AG09309 (cell line): ENCODE measurements around the gene KDM4C.
A peak's percentile ranks its signal among the peaks of the same experiment; 100 is the strongest.

Source experiments
- DNase-seq: peaks from one replicate; pipeline ENCODE4 v3.0.0-alpha.2; 2010; ENCODE audit warnings: low read depth
- H3K4me3 ChIP-seq: 2 replicates; pipeline ENCODE4 v1.5.1; 2011; ENCODE audit warnings: mild to moderate bottlenecking, low read depth, low read length, moderate library complexity; ENCODE audit not compliant: control insufficient read depth
- CTCF ChIP-seq: IDR thresholded peaks from 2 replicates; pipeline ENCODE4 v1.5.1; 2011; ENCODE audit warnings: mild to moderate bottlenecking, low read depth, low read length, inconsistent platforms; ENCODE audit not compliant: insufficient read depth, control insufficient read depth; ENCODE audit errors: missing control alignments

KDM4C gene

GRCh38 chr9:6991418-6991817 lies 233.6 kb downstream of the KDM4C start:
- DNase-seq, result no peak
- TF ChIP-seq CTCF, result no peak
- no peak overlapping the region for H3K4me3 ChIP-seq

- H3K4me3 ChIP-seq, result no peak overlapping the region
- DNase-seq, result no peak
- no peak for TF ChIP-seq CTCF
These were observed 238.5 kb downstream of the KDM4C start for GRCh38 chr9:6996061-6996854.

- no peak overlapping the region for H3K4me3 ChIP-seq
- peak; percentile 10 for DNase-seq
- no peak for TF ChIP-seq CTCF
These were observed 239.6 kb downstream of the KDM4C start for GRCh38 chr9:6997330-6997729.

GRCh38 chr9:6999794-7000193 lies 242.0 kb downstream of the KDM4C start:
- TF ChIP-seq CTCF, result no peak

GRCh38 chr9:7001571-7001970 lies 243.8 kb downstream of the KDM4C start:
- H3K4me3 ChIP-seq, result no peak overlapping the region
- no peak for DNase-seq
- no peak for TF ChIP-seq CTCF

More at GRCh38 chr9:6999794-7000193, 242.0 kb downstream of the KDM4C start:
- DNase-seq, result no peak
- H3K4me3 ChIP-seq, result no peak overlapping the region

- H3K4me3 ChIP-seq, result no peak overlapping the region
- TF ChIP-seq CTCF, result no peak
- no peak for DNase-seq
These were observed 246.1 kb downstream of the KDM4C start for GRCh38 chr9:7003861-7004260.
